ENCODE data around the gene C16orf46.

C16orf46 gene

GRCh38 chr16:81080233-81080632 lies 3.2 kb upstream of the C16orf46 start:
- in situ Hi-C loops (cut with HindIII; ENCODE audit: low sequenced_read_pairs), result no loop called here

GRCh38 chr16:81076566-81077075 lies 417 bp downstream of the C16orf46 start:
- in situ Hi-C loops (cut with HindIII; ENCODE audit: low sequenced_read_pairs), result no loop called here

- in situ Hi-C loops (cut with HindIII; ENCODE audit: low sequenced_read_pairs), result no loop called here
These were observed 3.3 kb downstream of the C16orf46 start for GRCh38 chr16:81073560-81074330.

GRCh38 chr16:81071805-81072204 lies 5.2 kb downstream of the C16orf46 start:
- in situ Hi-C loops (cut with HindIII; ENCODE audit: low sequenced_read_pairs), result no loop called here

- in situ Hi-C loops (cut with HindIII; ENCODE audit: low sequenced_read_pairs), result no loop called here
These were observed 6.1 kb downstream of the C16orf46 start for GRCh38 chr16:81070979-81071378.

GRCh38 chr16:81069063-81069462 lies 8.0 kb downstream of the C16orf46 start:
- in situ Hi-C loops (cut with HindIII; ENCODE audit: low sequenced_read_pairs), result no loop called here

GRCh38 chr16:81067166-81067565 lies 9.9 kb downstream of the C16orf46 start:
- in situ Hi-C loops (cut with HindIII; ENCODE audit: low sequenced_read_pairs), result no loop called here

- in situ Hi-C loops (cut with HindIII; ENCODE audit: low sequenced_read_pairs), result no loop called here
These were observed 10.4 kb downstream of the C16orf46 start for GRCh38 chr16:81066681-81067080.

GRCh38 chr16:81061871-81062608 lies 15.0 kb downstream of the C16orf46 start:
- in situ Hi-C loops (cut with HindIII; ENCODE audit: low sequenced_read_pairs), result no loop called here

- in situ Hi-C loops (cut with HindIII; ENCODE audit: low sequenced_read_pairs), result no loop called here
These were observed 15.8 kb downstream of the C16orf46 start for GRCh38 chr16:81061307-81061640.

- in situ Hi-C loops (cut with HindIII; ENCODE audit: low sequenced_read_pairs), result no loop called here
These were observed 16.3 kb downstream of the C16orf46 start for GRCh38 chr16:81060576-81061306.

- in situ Hi-C loops (cut with HindIII; ENCODE audit: low sequenced_read_pairs), result no loop called here
These were observed 23.3 kb downstream of the C16orf46 start for GRCh38 chr16:81053761-81054160.

- in situ Hi-C loops (cut with HindIII; ENCODE audit: low sequenced_read_pairs), result no loop called here
These were observed 34.2 kb downstream of the C16orf46 start for GRCh38 chr16:81042821-81043220.

GRCh38 chr16:81041696-81042095 lies 35.3 kb downstream of the C16orf46 start:
- in situ Hi-C loops (cut with HindIII; ENCODE audit: low sequenced_read_pairs), result no loop called here

GRCh38 chr16:81040842-81041241 lies 36.2 kb downstream of the C16orf46 start:
- in situ Hi-C loops (cut with HindIII; ENCODE audit: low sequenced_read_pairs), result no loop called here

- in situ Hi-C loops (cut with HindIII; ENCODE audit: low sequenced_read_pairs), result no loop called here
These were observed 36.9 kb downstream of the C16orf46 start for GRCh38 chr16:81040131-81040530.

GRCh38 chr16:81036751-81037350 lies 40.2 kb downstream of the C16orf46 start:
- in situ Hi-C loops (cut with HindIII; ENCODE audit: low sequenced_read_pairs), result no loop called here

- in situ Hi-C loops (cut with HindIII; ENCODE audit: low sequenced_read_pairs), result no loop called here
These were observed 40.9 kb downstream of the C16orf46 start for GRCh38 chr16:81035975-81036750.

GRCh38 chr16:81035398-81035974 lies 41.6 kb downstream of the C16orf46 start, which contains the start of gene ATMIN:
Gene ATMIN (plus strand): TSS chr16:81035842. CDS start chr16:81035871, 29 bp downstream.
- in situ Hi-C loops (cut with HindIII; ENCODE audit: low sequenced_read_pairs), result no loop called here

Measured in endothelial cell of hepatic sinusoid (primary cell).